Adrenal gland (tissue), 5 donors: ENCODE measurements around the gene CYP2E1.
"Not testable (repeated sequence)": the region's sequence is repeated elsewhere in the genome, so short reads cannot be mapped to it uniquely, and the experiment has no call there.

Experiments
- CTCF ChIP-seq, 6 experiments: fragments of 450-650 bp in 4 of 6; fragments of 200-600 bp in 2 of 6; sonication (generic) in 1 of 6; IDR thresholded peaks; 1 replicate in 5 of 6; 2 replicates in 1 of 6; pipeline versions ENCODE4 v1.5.1 to v1.8.0; 2016 to 2021; ENCODE audit warnings: antibody characterized with exemption in 6 of 6, mild to moderate bottlenecking in 2 of 6, moderate library complexity in 1 of 6
- POLR2A ChIP-seq, 2 donors: fragments of 450-650 bp; IDR thresholded peaks; one replicate each; pipeline ENCODE4 v1.6.1; 2017; ENCODE audit warnings: antibody characterized with exemption in 2 of 2, mild to moderate bottlenecking in 2 of 2, moderate library complexity in 1 of 2
- donor health status: DM: no; HTN: no; CAD: no.

- TF ChIP-seq CTCF, POLR2A (IDR thresholded peaks at IDR 0.05): not testable (repeated sequence)
Measured at GRCh38 chr10:133493562-133493961, 33.6 kb upstream of the CYP2E1 start.
